GM23338 (cell line): ENCODE measurements around the gene CPT1A.

ENCODE experiments used
- EZH2 ChIP-seq: fragments of 200-600 bp; sonication (generic); IDR thresholded peaks from one replicate; pipeline ENCODE4 v1.8.0; 2017; ENCODE audit warnings: antibody characterized with exemption, mild to moderate bottlenecking, low read depth; ENCODE audit not compliant: unreplicated experiment
- POLR2AphosphoS5 ChIP-seq: IDR thresholded peaks from 2 replicates; pipeline ENCODE4 v1.6.1; 2016; ENCODE audit warnings: antibody characterized with exemption, low read depth
- TF ChIP-seq, protein P1 (sequence below), 2 experiments: fragments of 200-600 bp in 1 of 2; sonication (generic) in 1 of 2; conservative IDR thresholded peaks; 2 replicates each; pipeline versions ENCODE4 v1.5.1 to v1.6.1; 2016 to 2017; ENCODE audit warnings: antibody characterized with exemption in 2 of 2, low read depth in 2 of 2, mild to moderate bottlenecking in 2 of 2, moderate library complexity in 1 of 2

DNA sequence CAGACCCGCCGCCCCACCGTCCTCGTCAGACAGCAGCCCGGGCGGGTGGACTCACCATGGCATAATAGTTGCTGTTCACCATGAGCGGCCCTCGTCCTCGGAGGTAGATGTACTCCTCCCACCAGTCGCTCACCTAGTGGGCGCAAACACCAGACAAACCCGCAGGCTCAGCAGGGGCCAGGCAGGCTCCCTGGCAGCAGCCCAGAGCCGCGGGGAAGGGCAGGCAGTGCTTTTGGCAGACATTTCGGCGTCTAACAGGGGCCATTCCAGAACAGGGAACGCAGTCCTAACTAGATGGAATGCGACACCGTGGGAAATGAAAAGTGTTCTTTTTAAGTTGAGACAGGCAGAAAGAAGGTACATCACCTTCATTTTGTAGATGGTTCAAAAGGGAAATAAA lies 44.9 kb downstream of the CPT1A start:
- TF ChIP-seq, protein P1, sequence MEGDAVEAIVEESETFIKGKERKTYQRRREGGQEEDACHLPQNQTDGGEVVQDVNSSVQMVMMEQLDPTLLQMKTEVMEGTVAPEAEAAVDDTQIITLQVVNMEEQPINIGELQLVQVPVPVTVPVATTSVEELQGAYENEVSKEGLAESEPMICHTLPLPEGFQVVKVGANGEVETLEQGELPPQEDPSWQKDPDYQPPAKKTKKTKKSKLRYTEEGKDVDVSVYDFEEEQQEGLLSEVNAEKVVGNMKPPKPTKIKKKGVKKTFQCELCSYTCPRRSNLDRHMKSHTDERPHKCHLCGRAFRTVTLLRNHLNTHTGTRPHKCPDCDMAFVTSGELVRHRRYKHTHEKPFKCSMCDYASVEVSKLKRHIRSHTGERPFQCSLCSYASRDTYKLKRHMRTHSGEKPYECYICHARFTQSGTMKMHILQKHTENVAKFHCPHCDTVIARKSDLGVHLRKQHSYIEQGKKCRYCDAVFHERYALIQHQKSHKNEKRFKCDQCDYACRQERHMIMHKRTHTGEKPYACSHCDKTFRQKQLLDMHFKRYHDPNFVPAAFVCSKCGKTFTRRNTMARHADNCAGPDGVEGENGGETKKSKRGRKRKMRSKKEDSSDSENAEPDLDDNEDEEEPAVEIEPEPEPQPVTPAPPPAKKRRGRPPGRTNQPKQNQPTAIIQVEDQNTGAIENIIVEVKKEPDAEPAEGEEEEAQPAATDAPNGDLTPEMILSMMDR (conservative IDR thresholded peaks at IDR 0.05; ENCODE audit: low read depth in 2 of 2) = no peak
- no peak for TF ChIP-seq POLR2AphosphoS5
- TF ChIP-seq EZH2 = no peak
